Right kidney (tissue), 1 donor: ENCODE data around the gene CCDC88B.
A peak's percentile ranks its signal among the peaks of the same experiment; 100 is the strongest.

Experiments
- DNase-seq: peaks from one replicate; pipeline ENCODE4 v3.0.0-alpha.2; 2016

The CCDC88B gene

DNA sequence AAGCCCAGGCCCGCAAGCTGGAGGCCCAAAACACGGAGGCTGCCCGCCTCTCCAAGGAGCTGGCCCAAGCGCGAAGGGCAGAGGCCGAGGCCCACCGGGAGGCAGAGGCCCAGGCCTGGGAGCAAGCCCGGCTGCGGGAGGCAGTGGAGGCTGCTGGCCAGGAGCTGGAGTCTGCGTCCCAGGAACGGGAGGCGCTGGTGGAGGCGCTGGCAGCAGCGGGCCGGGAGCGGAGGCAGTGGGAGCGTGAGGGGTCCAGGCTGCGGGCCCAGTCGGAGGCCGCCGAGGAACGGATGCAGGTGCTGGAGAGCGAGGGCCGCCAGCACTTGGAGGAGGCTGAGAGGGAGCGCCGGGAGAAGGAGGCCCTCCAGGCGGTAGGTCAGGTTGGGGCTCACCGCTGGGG is 4.8 kb downstream of the CCDC88B start:
- DNase-seq: no peak

DNA sequence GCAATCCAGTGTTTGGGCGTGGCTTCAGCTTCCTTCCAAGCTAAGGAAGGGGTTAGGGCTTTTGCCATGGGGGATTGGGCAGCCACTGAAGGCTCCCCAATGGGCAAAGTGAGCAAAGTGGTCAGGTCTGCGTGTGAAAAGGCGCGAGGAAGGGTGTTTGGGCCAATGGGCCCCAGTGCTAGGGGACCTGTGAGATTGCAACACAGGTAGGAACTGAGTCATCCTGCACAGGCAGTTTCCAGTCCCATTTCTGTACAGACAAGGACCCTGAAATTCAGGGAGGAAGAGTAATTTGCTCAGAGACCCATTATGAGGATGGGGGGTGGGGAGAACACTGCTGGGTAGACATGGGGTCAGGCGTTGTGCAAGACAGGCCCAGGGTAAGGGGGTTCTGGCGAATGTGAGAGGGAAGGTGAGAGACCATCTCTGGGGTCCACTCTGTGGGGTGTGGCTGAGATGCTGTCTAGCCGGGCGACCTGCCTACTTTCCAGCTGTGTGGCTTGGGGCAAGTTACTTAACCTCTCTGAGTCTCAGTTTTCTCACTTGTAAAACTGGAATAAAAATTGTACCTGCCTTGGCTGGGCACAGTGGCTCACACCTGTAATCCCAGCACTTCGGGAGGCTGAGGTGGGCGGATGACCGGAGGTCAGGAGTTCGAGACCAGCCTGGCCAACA is 7.3 kb downstream of the CCDC88B start:
- no peak for DNase-seq

DNA sequence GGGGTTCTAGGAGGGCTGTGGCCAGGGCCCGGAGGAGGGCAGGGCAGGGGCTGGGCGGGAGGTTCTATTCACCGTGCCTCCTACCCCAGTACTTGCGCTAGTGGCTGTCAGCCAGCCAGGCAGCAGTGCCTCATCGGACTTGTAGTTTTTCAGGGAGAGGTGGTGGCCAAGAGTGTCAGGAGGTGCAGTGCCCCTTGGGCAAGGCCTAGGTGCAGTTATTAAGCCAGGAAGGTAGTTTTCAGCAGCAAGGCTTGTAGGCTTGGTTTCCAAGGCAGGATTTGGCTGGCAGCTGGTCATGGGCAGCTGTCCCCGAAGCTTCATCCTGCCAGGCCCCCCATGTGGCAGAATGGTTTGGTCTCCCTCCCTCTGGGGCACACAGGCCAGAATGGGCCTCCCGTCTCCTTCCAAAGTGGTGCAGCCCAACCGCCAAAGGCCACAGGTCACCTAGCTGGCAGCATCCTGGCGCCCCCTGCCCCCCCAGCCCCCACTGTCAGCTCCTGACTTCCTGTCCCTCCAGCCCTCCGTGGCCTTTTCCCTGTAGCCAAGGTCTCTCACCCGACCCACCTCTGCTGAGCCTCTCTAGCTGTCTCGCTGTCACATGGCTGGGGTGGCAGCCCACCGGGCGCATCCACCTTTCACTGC is 8.5 kb downstream of the CCDC88B start:
- no peak for DNase-seq

DNA sequence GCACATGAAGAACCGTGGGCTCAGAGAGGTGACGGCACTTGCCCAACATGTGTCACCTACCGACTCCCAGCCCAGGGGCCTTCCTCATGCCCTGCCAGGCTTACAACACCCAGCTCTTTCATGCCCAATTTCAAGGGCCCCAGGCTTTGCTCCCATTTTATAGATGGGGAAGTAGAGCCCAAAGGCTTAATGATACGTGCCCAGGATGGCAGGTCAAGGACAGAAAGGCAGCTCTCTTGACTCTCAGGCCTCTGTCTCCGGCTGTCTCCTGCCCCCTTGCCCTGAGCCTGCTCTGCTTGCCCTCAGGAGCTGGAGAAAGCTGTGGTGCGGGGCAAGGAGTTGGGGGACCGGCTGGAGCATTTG is 9.0 kb downstream of the CCDC88B start:
- no peak for DNase-seq

DNA sequence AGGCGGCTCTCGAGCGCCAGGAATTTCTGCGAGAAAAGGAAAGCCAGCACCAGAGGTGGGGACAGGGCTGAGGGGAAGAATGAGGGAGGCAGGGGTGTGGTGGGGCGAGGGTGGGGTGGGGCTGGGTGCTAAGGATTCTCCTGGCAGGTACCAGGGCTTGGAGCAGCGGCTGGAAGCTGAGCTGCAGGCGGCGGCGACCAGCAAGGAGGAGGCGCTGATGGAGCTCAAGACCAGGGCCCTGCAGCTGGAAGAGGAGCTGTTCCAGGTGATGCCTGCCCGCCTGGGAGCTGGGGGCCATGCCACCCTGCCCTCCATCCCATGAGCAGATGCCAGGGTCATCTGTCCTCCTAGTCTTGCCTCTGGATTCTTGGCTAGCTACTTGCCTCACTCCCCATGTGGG is 9.4 kb downstream of the CCDC88B start:
- no peak for DNase-seq

DNA sequence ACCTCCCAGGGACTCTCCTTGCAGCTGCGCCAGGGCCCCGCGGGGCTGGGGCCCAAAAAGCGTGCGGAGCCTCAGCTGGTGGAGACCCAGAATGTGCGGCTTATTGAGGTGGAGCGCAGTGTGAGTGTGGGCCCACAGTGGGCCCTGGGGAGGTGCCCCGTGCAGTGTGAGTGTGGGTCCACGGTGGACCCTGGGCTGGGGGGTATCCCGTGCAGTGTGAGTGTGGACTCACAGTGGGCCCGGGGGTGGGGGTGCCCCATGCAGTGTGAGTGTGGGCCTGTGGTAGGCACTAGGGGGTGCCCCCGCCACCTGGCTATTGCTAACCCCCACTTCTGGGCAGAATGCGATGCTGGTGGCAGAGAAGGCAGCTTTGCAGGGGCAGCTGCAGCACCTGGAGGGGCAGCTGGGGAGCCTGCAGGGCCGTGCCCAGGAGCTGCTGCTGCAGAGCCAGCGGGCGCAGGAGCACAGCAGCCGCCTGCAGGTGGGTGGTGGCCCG is 11.2 kb downstream of the CCDC88B start:
- no peak for DNase-seq

DNA sequence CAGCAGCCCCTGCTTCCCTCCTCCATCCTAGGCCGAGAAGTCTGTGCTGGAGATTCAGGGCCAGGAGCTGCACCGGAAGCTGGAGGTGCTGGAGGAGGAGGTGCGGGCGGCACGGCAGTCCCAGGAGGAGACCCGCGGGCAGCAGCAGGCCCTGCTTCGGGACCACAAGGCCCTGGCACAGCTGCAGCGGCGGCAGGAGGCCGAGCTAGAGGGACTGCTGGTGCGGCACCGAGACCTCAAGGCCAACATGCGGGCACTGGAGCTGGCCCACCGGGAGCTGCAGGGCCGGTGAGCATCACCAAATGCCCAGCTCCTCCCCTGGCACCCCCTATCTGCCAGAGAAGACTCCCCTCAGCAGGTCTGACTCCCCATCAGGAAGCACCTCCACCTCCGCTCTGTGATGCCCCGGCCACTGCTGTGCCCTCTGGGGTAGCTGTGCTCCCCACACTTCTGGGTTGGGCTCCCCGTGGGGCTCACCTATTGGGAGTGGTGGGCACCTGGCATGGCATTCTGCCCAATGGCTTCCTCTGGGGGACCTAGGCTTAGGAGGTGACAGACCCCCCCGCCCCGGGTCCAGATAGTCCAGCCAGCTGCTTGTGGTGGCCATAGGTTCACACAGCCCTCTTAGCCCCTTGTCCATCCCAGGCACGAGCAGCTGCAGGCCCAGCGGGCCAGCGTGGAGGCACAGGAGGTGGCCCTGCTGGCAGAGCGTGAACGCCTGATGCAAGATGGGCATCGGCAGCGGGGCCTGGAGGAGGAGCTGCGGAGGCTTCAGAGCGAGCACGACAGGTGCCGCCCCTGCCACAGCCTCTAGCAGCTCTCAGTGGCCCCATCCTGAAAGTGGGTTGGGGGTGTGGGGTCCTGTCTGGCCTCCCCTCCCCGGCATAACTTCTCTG is 12.3 kb downstream of the CCDC88B start:
- no peak for DNase-seq

- DNase-seq: no peak
Measured at GRCh38 chr11:64352995-64353714, 13.2 kb downstream of the CCDC88B start.

DNA sequence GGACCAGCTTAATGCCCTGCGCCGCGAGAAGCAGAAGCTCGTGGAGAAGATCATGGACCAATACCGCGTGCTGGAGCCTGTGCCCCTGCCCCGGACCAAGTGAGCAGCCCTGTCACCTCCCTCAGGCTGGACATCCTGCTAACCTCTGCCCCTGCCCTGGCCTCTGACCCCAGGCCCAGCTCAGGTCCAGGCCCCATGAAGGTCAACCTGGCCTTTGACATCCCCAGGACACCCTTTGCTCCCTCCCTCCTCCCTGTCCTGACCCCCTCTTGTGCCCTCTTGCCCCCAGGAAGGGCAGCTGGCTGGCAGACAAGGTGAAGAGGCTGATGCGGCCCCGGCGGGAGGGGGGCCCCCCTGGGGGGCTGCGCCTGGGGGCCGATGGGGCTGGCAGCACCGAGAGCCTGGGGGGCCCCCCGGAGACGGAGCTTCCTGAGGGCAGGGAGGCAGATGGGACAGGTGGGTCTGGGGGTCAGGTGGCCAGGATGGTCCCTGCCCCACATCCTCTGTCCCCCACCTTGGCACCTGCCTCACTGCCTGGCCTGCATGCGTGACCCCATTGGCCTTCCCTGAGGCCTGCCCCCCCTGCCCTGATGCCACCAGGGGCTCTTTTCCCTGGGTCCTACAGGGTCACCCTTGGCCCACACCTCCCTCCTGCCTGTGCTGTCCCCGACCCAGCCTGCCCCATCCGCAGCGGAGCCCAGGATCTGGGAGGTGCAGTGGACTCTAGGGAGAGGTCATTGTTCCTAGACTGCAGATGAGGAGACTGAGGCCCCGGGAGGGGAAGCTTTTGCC is 13.9 kb downstream of the CCDC88B start:
- no peak for DNase-seq

- DNase-seq: peak; percentile 52
Measured at GRCh38 chr11:64355078-64355940, 15.3 kb downstream of the CCDC88B start.

DNA sequence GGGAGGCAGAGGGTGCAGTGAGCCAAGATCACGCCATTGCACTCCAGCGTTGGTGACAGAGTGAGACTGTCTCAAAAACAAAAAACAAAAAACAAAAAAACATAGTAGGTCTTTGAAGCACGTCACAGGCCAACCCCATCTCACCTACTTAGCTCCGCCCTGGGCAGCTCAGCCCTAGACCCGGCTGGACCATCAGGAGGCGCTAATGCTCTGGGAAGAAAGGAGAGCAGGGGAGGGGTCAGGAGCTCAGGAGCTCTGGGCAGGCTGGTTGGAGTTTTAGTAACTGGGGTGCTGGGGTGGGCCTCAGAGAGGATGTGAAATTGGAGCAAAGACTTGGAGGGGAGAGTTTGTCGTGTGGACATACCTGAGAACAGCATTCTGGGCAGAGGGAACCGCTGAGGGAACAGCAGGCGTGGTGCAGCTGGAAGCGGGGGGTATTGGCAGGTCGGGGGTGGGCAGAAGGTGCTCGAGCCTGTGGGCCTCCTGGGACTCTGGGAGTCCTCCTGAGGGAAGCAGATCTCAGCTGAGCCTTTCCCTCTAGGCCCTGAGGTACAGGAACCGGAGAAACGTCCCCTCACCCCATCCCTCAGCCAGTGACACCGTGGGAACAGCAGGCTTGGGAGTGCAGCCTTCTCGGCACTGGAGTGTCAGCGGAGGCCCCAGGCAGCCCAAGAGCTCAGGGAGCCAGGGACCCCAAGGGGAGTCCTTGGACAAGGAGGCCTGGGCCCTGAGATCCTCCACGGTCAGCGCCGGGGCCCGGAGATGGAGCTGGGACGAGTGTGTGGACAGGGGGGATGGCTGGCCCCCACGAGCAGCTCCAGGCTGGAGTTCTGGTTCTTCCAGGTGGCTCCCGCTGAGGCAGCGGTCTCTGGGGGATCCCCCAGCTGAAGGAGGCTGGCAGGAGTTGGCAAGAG is 16.8 kb downstream of the CCDC88B start:
- no peak for DNase-seq

DNA sequence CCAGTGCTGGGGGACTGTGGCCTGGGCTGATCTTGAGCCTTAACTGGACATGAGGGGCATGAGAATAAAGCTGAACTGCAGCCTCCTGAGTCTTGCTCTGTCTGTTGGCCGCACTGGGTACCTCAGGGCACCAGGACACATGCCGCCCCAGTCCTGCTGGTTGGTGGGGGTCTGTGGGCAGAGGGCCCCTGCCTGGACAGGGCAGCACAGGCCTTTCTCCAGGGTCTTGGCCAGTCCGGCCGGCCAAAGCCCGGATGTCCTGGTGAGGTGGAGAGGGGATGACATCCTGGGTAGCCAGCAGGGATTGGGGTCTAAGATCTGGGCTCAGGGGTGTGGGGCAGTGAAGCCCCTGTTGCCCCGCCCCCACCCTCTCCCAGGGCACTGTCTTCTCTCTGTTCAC is 17.4 kb downstream of the CCDC88B start:
- no peak for DNase-seq

GRCh38 chr11:64357904-64358535 is 18.0 kb downstream of the CCDC88B start:
- DNase-seq: no peak

- peak; percentile 80 for DNase-seq
Measured at GRCh38 chr11:64358536-64358906, 18.5 kb downstream of the CCDC88B start.

DNA sequence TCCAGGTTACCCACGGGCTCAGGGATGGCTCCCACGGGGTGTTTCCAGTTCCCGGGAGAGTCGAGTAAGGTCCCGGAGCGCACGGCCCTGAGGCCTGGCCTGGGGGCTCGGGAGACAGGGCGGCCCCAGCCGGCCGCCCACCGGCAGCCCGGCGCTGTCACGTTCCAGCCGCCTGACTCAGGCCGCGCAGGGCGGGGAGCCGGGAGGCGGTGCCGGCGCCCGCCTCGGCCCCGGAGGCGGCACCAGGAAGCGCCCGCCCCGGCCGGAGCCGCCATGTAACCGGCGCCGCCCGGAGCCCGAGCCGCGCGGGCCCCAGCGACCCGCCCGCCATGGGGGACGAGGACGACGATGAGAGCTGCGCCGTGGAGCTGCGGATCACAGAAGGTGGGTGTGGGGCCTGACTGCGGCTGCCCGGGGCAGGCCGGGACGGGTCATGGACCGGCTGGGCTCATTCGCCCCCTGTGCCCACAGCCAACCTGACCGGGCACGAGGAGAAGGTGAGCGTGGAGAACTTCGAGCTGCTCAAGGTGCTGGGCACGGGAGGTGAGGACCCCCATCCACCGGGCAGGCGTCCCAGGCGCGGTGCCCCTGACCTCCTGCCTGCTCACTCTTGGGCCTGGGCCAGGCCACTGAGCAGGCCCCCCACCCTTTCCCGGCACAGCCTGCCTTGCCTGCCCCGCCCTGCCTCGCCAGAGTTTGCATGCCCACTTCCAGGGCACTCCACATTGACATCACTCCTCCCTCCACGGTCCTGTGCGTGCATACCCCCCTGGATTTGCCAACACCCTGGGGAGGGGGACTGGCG is 19.1 kb downstream of the CCDC88B start, which contains the start of gene RPS6KA4:
Gene RPS6KA4, plus strand, starts transcription at position 256 of the 805 bp plus-strand sequence. Its CDS starts 74 bp downstream, at position 330.
- peak; percentile 81 for DNase-seq

GRCh38 chr11:64359712-64360445 is 19.9 kb downstream of the CCDC88B start:
- DNase-seq: no peak

GRCh38 chr11:64360448-64360921 is 20.5 kb downstream of the CCDC88B start:
- DNase-seq: no peak
